Glomerular visceral epithelial cell (primary cell): ENCODE data around the gene CHSY1.

Experiments
- DNase-seq: peaks from one replicate; pipeline ENCODE4 v3.0.0-alpha.2; 2016; ENCODE audit errors: extremely low spot score

The CHSY1 gene

DNA sequence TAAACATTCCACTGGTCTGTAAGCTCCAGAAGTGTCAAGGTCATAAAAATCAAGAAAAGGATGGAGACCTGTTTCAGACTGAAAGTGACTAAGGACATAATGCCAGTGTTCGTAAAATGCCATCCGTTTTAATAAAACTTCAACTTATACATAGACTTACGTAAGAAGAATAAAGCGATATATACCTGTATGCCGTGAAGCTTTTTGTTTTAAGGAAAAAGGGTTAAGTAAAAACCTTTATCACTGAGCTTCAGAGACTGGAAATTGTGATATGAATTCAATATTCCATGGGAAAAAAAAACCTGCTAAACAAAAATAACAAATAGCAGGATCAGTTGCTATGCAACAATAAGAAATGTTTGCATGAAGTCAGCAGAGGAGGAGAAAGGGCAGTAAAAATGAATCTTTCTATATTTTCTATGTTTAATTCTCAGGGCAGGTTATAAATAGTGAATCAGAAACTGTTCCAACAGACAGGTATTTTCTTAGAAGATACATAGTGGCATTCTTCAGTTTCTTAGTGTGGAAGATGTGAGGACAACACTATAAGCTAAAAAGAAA lies 42.5 kb downstream of the CHSY1 start:
- DNase-seq = no peak

DNA sequence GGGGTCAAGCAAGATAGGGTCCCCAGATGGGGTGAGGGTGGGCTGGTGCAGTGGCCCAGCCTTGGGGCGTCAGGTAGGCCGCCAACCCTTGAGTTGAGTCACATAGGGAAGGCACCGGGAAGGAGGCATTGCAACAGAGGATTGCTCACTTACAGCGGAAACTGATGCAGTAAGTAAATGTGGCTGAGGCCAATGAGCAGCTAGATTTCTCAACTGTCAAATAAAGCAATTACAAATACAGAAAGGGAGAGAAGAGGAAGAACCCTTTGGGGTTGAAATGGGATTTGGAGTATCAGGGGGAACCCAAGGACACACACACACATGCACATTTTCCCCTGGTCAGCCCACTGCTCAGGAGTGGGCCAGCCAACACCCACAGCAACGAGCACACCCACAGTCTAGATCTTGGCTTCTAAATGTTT lies 44.0 kb downstream of the CHSY1 start:
- no peak for DNase-seq

DNA sequence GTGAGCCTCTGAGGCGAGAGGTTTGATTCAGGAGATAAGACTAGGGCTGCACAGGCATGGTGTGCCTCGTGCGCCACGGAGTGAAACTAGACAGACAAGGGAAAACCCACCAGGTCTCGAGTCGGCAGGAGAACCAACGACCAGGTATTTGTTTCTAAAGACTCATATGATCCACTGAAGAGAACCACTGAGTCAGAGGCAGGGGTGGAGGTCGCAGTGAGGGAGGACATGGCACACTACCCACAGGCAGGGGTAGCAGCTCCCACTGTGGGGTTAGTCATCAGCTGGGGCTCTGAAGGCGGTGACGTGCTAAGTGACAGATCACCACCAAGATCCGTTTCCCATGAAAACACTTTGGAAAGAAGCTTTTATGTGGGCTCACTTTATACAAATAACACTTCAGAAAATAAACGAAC lies 45.7 kb downstream of the CHSY1 start:
- DNase-seq = no peak

DNA sequence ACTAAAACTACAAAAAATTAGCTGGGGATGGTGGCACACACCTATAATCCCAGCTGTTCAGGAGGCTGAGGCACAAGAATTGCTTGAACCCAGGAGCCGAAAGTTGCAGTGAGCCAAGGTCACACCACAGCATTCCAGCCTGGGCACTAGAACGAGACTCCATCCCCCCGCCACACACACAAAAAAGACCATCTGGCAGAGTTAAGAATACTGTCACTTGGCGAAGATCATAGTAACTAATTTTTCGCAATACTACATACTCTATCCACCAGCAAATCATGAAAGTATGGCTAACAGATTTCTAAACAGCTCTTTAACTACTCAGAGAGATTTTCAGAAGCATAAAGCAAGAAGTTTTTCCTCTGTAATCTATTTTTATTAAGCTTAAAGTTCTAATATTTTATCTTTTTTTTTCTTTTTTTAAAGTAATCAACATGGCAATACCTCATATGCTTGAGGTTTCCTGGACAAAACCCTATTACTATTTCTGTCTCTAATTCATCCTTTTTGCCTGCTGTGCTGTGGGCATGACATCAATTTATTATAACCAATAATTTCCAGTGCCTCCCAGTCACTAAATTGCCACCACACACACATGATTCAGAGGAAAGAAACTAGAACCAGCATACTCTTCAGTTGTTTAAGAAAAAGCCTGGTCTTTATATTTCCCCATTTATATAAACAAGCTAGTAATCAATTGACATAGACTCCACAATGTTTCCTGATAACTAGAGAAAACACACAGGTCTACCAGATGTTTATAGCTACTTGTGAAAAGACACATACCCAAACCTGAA lies 46.9 kb downstream of the CHSY1 start:
- no peak for DNase-seq

GRCh38 chr15:101203607-101204189 lies 48.1 kb downstream of the CHSY1 start:
- no peak for DNase-seq

DNA sequence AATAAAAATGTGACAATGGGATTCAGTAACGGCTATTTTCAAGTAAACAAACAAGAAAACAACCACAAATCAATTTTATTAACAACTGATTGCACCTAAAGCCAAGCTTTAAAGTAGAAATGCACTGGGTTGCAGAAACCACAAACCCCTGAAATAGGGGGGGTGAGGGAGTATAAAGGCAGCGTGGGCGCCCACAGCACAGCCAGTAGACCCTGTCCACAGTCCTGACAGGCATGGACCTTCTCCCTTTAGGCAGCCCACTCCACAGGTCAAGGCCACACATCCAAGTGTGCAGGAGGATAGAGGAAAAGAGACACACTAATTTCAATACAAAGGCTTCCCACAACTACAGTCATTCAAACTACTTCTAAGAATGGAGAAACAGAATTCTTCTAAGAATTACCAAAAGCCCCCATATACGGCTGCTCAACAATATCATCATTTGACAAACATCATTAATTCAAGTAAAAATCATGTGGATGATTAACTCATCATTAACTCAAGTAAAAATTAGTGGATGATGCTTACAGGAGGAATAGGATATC lies 48.7 kb downstream of the CHSY1 start:
- no peak for DNase-seq

DNA sequence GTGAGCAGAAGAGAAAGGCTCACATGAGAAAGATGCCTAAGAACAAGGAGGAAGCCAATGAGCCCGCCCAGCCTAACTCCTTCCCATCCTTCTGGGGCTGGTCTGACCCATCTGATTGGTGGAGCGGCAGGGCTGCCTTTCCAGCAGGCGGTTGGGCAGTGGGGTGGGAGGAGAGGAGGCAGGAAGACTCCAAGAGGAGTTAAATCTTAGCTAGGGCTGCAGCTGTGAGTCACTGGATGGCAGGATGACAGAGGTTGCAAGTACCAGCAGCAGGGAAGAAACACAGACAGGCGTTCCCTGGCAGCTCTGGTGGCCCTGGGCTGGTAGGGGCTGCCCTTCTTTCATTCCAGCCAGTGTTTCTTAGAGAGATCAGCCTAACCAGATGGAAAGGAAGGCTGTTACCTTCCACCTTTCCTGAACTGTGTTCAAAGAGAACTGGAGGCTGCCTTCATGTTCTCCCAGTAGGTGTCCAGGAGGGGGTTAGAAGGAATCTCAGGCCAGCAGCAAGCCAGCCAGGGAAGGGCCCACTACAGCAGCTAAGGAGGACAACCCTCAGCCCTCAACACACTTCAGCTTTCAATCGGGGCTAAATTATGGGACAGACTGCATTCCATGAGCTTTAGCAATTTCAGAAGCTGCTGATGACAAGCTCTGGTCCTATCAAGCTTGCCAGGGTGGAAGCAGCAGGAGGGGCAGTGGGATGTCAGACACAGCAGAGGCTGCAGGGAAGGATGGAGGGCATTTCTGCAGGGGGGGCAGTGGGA lies 50.3 kb downstream of the CHSY1 start:
- DNase-seq = peak; percentile 96

DNA sequence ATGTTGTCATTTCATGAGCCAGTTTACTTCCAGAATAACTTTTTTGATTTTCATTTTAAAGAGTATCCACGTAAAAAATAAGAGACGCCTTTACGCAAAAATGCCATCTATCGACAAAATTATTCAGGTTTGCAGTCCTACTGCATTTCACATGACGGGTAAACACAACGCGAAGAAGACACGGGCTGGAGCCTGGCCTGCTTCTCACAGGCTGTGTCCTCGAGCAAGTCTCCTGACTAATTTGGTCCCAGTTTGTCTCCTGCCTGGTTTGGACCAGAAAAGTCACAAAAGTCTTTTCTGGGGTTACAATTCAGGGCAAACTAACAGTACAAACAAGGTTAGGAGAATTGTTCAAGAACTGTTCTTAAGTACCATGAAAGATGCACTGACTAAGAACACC lies 51.7 kb downstream of the CHSY1 start:
- DNase-seq = no peak

GRCh38 chr15:101198800-101199199 lies 53.0 kb downstream of the CHSY1 start:
- DNase-seq = no peak

DNA sequence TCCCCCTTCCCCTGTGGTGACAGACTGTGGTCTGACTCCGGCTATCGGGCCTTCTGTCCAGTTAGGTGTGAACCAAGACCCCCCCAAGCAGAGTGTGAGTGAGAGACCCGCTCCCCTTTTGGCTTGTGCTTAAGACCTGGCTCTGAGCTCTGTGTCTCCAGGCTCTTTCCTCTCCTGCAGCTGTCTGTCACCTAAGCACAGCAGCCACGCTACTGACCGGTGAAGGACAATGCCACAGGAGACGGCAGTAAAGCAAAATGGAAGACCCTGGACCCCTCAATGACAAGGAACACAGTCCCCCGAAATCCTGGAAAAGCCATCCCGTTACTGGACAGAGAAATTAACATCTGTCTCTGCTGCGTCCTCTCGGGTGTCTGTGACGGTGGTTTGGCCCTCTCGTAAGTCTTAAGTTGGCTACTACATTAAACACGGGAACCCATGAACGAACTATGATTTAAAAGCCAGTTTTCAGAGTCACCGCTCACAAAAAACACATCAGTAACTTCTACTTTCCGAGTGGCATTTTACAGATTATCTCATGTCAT lies 53.7 kb downstream of the CHSY1 start:
- no peak for DNase-seq

- no peak for DNase-seq
Measured at GRCh38 chr15:101194546-101195125, 57.2 kb downstream of the CHSY1 start.

DNA sequence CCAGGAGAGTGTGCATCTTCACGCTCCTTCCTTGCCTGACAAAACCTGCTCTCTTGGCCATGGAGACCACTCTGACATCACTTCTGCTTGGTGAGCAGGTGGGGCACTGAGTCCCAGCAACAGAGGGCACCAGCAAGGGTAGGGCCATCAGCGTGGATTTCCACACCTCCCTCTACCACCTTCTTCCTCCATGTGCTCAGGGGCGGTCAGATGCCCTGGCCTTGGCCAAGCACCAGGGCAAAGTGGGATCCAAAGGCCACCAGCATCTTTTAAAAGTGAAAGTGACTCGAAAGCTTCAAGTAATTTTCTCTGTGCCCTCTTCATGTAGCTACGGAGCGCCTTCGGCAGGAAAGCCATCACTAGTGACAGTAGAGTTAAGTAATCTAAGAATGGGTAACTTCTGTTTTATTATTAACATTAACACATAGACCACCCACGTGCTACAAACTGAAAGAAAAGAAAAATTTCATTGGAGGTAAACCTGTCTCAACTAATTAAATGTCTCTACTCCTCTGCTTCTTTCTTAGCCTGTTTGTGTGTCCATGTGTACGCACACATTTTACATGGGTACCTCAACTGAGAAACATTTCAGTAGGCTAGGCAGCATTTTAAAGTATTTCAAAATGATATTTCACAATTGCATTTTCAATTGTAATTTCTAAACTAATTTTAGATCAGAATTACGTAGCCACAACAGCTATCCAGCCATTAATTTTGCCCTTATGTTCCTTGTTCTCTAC lies 57.9 kb downstream of the CHSY1 start:
- no peak for DNase-seq

DNA sequence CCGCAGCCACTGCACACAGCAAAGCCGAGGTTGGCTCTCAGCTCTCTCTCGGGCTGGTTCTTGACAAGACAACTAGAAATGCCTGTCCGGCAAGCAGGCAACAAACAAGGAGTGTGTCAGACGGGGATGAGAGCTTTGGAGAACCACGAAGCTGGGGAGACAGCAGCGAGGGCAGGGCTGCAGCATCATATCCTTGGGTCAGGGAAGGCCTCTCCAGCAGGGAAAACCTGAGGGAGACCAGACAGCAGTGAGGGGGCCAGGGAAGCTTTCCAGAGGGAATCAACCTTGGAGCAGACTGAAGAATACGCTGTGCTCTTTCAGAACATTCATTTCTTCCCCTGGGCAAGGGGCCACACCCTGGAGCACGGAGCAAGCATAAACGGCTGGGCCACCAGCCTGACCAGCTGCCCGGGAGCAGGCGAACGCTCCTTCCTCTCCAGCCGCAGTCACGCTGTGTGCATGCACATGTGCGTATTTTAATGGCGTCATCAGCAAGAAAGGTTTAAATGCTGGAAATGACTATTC lies 58.7 kb downstream of the CHSY1 start:
- DNase-seq = no peak

DNA sequence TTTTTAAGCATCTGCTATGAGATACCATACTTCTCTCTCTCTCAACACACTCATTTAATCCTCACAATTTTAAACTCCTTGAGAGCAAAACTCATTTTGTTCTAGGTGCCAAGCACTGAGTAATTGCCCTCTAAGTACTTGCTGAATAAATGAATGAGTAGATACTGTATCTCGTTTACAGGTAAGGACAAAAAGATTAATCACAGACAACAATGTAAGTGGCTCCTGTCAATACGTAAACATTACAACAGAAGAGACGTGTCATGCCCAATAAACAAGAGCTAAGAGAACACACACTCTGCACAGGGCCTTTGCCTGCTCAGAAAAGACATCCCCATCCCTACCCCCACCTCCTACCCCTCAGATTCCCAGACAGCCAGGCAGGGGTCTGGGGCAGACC lies 59.8 kb downstream of the CHSY1 start:
- DNase-seq = no peak

- no peak for DNase-seq
Measured at GRCh38 chr15:101191242-101191641, 60.6 kb downstream of the CHSY1 start.

- no peak for DNase-seq
Measured at GRCh38 chr15:101190092-101190595, 61.7 kb downstream of the CHSY1 start.

DNA sequence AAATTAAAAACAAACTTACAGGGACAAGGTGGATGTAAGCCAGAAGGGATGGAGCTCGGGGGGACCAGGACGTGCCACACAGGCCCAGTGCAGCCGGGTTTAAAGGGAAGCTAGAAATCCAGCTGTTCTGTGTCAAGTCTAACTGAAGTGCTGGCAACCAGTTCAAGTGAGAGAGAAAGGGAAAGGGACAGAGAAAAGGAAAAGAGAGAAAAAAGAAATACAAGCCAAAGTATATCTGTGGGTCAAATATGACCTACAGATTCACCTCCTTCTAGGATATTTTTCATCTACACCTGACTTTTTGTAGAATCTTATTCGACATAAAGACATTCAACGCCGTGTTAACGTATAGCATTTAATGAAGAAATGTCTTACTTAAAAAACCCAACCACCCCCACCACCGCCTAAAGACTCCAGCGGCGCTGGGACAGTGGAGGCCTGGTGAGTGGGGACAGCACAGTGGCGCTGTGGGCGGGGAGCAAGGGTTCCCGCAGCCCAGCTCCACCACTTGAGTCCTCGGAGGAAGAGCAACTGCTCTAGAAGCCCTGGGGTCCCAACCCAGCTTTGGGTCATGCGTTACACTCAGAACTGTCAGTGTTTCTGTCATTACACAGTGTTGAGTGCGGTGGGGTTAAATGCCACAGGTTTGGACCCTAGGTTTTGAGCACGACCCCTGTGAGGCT lies 62.3 kb downstream of the CHSY1 start:
- DNase-seq = no peak

GRCh38 chr15:101188637-101189408 lies 63.0 kb downstream of the CHSY1 start:
- peak; percentile 48 for DNase-seq
